CD4-positive, alpha-beta T cell treated with Interleukin-17A for 4 hours (primary cell): ENCODE results near the gene LGALS7.

Source experiments
- DNase-seq: peaks from one replicate; pipeline ENCODE4 v3.0.0-alpha.2; 2020; ENCODE audit warnings: mixed read lengths

The LGALS7 gene

DNA sequence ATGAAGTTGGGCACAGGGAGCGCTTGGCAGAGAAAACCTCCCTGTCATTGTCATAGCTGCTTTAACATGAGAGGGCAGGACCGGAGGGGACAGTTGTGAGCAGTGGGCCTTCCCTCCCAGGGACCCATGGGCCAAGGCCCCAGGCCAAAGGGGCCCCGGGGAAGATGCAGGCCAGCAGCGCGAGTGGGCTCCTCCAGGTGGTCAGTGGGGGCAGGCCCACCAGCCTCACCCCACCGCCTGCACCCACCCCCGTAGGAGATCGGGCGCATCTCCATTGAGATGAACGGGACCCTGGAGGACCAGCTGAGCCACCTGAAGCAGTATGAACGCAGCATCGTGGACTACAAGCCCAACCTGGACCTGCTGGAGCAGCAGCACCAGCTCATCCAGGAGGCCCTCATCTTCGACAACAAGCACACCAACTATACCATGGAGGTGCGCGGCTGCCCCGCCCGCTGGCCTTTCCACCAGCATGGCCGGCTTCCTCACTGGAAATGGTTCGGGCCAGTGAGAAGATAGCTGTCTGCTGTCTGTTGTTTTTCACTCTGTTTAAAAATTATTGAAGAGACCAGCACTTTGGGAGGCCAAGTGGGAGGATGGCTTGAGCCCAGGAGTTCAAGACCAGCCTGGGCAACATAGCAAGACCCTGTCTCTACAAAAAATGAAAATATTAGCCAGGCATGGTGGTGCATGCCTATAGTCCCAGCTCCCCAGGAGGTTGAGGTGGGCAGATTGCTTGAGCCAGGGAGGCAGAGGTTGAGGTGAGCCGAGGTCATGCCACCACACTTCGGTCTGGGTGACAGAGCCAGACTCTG lies 47.6 kb downstream of the LGALS7 start:
- DNase-seq, result no peak

DNA sequence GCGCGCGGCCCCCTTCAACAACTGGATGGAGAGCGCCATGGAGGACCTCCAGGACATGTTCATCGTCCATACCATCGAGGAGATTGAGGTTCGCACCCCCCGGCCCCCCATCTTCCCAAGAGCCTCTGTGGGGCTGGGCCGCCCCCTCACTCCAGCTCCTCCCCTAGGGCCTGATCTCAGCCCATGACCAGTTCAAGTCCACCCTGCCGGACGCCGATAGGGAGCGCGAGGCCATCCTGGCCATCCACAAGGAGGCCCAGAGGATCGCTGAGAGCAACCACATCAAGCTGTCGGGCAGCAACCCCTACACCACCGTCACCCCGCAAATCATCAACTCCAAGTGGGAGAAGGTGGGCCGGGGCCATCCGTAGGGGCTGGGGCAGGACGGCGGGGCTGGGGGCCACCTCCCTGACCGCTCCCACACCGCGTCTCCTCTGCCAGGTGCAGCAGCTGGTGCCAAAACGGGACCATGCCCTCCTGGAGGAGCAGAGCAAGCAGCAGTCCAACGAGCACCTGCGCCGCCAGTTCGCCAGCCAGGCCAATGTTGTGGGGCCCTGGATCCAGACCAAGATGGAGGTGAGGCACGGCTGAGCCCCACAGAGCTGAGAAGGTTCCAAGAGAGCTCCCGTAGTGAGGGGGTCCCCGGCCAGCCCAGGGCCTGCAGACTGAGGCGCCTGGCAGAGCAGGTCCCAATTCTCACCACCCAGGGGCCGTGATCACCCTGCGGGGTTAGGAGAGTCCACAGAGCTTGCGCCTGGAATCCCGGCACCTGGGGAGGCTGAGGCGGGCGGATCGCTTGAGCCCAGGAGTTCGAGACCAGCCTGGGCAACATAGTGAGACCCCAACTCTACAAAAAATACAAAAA lies 49.1 kb downstream of the LGALS7 start:
- no peak for DNase-seq

DNA sequence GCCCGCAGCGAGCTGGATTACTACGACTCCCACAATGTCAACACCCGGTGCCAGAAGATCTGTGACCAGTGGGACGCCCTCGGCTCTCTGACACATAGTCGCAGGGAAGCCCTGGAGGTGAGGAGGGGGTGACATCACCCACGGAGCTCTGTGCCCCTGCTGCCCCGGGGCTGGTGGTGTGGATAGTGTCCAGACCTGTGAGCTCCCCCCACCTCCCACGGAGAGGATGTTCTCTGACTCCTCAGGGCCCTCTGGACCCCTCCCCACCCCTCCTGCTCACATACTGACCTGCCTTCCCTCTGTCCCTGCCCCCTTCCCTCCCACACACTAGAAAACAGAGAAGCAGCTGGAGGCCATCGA lies 49.7 kb downstream of the LGALS7 start:
- DNase-seq, result no peak

DNA sequence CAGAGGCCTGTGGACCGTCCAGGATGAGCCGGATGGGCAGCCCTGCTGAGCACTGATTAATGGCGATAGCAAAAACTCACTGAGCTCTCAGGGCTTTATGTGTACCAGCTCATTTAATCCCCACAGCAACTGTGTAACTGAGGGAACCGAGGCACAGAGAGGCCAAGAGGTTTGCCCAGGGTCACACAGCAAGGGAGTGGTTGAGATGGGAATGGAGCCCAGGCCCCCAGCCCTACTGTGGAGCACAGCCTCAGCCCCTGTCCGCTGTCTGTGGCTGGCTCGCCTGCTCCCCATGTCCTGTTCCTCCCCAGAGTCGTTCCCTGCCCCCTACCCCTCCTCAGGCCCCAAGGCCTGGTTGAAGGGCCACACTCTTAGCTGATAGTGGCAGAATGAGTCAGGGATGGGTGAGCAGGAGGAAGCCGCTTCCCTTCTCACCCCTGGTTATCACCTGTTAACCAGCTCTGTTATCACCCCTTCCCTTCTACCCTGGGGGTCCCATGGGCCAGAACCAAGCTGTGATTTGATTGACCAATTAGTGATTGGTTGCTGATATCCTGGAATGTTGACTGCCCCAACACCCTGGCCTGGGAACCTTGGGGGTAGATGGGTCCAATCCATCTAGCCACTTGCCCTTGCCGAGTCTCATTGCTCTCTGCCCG lies 50.2 kb downstream of the LGALS7 start:
- no peak for DNase-seq

- no peak for DNase-seq
Observed at GRCh38 chr19:38721979-38722773, 51.1 kb downstream of the LGALS7 start.

GRCh38 chr19:38721496-38721895 lies 51.8 kb downstream of the LGALS7 start:
- no peak for DNase-seq
